Measurements from ENCODE around the gene MAEA. TPM values are rescaled to one million over a fixed set of nuclear protein-coding genes. Genes with fewer than 3 reads are reported as not detected.

Gene MAEA
- total RNA-seq, 1 experiment from 2014 or later, result 54.3 TPM

DNA sequence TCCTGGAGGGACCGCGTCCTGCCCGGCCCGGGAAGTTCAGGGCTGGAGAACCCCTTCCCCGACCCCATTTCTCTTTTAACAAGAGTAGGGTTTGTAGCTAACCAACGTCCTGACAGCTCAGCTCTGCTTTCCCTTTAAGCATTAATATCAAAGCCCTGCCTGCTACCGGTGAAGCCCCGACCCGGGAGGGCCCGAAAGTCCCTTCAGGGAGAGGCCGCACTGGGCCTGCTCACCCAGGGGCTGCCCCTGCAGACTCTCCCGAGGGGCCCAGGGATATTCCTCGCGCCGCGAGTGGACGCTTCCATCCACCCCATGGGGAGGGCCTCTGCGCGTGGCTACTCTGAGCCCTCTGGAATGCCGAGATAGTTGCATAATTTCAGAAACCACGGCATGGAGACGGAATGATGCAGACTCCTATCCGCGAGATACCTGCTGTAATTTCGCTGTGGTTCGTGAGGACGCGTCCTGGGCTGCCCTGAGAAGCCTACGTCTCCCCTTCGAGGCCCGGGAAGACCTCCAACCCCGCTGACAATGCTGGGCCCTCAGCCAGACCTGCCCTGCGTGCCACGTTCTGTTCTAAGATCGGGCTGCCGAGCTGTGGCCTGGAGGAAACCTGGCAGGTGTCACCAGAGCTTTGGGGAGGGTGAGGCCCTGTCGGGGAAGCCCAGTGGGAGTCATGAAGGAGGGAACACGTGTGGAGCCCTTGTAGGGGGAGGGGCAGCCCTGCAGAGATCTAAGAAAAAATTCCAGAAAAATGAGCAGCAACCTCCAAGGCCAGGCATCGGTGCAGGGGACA lies 39.8 kb upstream of the MAEA start:
- no peak for DNase-seq (ENCODE audit: low spot score)

DNA sequence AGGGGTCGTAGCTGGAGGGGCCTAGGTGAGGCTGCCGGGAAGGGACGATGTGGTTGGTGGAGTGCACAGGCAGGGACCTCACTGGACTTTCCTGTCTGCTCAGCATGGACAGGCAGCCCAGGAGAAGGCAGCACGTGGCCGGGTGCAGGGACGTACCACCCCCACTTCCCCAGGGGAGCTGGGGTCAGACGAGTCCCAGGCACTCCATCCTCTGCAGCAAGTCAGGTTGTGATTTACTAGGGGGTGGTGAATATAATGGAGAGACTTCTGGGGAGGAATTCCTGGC lies 39.2 kb upstream of the MAEA start:
- no peak for DNase-seq (ENCODE audit: low spot score)

DNA sequence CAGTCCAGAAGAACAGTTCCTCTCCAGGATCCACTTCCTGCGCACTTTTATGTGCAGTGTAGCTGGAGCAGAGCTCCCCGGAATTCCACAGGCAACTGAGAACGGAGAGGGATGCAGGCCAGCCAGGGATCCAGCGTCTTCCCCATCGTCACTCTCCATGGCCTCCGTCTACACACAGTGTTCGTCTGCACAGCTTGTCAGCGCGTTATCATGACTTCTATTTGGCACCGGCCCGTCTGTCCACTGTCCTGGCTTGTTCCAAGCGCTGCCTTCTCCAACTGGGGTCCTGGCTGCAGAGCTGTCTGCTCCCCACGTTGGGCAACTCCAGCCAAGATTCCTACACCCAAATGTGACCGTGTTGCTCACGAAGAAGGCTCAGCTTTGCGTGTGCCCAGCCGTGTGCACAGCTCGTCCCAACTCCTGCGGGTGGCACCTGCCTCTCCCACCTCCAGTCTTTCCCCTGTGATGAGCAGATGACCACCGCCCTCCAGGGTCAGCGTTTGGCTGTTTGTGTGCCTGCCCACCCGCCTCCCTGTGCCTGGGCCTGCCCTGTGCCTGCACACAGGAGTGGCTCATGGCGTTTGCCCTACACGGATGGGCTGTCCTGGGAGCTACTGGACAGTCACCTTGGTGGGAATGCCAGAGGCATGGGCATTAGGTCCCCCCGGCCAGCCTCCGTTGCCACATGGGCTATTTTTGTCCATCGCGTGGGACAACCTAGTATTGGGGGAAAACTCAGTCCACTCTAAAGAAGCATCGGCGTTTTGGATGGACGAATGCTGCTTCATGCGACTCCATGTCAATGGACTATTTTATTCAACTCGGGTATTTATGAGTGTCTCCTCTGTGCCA lies 38.5 kb upstream of the MAEA start:
- DNase-seq (ENCODE audit: low spot score), result no peak

DNA sequence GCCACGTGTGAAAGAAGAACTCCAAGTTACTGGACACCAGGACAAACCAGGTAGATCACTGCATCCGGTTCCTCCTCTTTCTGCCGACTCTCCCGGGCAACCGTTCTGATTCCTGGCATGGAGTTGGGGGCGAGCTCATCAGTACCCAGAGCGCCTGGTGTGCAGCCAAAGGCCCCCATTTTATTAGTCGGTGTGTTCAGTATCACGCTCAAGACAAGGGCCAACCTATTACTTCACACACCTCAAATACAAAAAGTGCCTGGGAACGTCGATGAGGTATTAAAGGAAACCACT lies 38.0 kb upstream of the MAEA start:
- no peak for DNase-seq (ENCODE audit: low spot score)

DNA sequence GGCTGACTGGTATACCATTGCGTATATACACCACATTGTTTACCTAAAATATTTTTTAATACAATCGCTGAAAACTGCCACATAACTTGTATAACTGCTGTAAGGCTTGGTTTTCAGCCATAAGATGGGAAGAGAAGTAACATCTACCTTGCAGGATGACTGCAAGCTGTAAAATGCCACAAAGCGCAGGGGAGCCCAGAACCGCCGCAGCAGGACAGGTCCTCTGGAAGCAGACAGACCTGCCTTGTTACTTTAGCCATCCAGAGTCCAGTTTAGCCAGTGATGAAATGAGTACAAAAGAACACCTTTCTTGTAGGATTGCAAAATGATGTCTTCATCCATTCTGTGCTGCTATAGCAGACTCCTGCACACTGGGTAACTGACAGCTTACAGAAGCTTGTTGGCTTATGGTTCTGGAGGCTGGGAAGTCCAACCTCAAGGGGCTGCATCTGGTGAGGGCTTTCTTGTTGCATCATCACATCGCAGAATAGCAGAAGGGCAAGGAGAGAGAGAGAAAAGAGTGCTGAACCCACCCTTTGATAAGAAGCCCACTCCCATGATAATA lies 36.7 kb upstream of the MAEA start:
- no peak for DNase-seq (ENCODE audit: low spot score)

DNA sequence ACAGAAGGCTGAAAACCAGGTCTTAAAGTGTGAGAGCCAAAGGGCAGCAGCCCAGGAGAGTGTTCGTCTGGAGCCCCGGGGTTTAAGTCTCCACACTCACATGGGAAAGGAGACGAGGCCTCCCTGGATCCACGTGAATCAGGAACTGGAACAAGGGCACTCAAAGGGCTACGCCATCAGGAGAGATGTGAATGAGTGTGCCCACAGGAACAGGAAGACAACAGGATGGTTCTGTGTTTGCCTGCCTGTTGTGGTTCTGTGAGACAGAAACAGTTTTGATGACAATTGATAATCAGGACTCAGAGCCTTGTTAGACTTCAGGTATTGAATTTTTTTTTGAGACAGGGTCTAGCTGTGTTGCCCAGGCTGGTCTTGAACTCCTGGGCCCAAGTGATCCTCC lies 35.9 kb upstream of the MAEA start:
- DNase-seq (ENCODE audit: low spot score), result no peak

DNA sequence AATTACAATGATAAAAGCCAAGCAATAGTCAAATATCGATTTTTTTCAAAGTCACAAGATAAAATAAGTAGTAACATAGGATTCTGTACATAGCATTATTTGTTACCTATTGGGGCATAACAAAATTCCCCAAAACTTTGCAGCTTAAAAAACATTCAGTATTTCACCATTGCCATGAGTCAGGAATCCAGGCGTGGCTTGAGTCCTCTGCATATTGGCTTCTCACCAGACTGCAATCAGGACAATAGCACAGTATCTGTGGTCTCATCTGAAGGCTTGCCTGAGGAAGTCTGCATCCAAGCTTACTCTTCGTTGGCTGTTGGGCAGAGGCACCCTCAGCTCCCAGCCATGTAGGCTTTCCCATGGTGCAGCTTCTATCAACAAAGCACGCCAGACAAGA lies 34.5 kb upstream of the MAEA start:
- DNase-seq (ENCODE audit: low spot score), result no peak

DNA sequence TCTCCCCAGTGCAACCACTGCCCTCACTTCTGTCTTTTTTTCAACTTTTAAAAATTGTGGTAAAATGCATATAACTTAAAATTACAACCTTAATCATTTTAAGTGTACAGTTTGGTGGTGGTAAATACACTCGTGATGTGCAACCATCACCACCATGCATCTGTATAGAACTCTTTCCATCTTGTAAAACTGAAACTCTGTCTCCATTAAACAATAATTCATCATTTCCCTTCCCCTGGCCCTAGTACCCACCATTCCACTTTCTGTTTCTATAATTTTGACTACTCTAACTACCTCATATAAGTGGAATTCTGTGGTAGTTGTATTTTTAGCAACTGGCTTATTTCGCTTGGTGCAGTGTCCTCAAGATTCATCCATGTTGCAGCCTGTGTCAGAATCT lies 34.0 kb upstream of the MAEA start:
- no peak for DNase-seq (ENCODE audit: low spot score)

DNA sequence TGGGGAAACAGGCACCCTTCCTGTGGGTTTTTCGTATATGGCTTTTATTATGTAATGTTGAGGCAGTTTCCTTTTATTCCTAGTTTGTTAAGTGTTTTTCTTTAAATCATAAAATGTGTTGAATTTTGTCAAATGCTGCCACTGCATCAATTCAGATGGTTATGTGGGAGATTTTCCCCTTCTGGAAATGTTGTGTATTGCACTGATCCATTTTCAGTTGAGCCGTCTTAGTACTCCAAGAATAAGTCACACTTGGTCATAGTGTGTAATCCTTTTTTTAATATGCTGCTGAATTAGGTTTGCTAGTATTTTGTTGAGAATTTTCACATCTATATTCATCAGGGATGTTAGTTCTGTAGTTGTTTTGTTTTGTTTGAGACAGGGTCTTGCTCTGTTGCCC lies 31.2 kb upstream of the MAEA start:
- no peak for DNase-seq (ENCODE audit: low spot score)

DNA sequence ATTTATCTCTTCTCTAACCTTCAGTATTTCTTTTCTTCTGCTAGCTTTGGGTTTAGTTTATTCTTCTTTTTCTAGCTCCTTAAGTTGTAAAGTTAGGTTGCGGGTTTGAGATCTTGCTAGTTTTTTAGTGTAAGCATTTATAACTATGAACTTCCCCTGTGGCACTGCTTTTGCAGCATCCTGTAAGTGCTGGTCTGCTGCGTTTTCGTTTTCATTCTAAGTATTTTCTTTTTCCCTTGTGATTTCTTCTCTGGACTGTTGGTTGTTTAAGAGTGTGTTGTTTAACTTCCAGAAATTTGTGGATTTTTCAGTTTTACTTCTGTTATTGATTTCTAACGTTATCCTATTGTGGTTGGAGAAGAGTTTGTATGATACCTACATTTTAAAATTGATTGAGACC lies 29.7 kb upstream of the MAEA start:
- DNase-seq (ENCODE audit: low spot score), result no peak

DNA sequence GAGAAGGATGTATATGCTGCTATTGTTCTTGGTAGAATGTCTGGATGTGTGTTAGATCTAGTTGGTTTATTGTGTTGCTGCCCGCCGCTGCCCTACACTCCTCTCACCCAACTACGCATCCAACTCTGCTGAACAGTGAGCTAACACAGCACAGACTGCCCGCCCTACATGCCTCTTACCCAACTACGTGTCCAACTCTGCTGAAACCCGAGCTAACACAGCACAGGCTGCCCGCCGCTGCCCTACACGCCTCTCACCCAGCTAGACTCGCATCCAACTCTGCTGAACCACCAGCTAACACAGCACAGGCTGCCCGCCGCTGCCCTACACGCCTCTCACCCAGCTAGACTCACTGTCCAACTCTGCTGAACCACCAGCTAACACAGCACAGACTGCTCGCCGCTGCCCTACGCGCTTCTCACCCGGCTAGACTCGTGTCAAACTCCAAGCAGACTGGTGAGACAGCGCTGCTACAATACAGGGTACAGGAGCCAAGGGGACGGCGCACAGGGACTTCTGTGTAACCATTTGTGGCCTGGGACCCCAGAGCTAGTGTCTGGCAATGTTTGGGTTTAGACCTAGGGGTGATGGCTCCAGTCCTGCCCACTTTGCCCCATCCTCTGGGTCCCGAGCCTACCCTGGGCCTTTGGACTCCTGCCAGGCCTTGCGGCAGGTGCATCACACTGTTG lies 29.1 kb upstream of the MAEA start:
- no peak for DNase-seq (ENCODE audit: low spot score)

DNA sequence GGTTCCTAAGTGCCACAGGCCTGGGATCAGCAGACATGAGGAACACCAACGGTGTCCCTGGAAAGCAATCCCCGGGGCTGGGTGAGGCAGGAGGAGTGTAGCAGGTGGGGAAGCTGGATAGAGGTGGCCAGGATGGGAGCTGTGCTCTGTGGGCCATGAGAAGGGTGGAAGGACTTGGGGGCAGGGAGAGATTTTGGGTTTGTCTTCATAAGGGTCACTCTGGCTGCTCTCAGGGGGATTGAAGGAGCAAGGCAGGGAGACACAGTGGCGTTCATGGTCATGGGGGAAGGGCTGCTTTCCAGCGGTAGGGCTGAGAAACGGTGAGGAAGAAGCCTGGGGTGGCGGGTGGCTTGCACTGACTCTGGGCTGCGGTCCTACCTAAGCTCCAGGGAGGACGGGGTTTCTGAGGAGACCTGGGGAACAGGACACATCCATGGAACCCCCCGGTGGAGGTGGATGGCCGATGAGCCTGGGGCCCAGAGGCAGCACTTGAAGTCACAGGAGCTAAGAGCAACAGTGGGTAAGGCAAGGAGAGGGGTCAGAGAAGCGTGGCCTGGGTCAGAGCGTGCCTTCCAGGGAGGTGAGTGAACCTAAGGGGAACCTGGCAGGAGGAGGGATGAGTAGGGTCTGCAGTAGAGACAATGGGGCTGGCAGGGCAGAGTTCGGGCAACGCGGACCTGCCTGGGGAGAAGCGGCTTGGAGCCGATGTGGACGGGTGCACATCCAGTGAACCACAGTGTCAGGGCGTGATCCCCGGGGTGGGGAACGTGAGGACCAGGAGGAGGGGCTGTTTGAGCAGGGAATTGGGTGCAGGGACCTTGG lies 28.4 kb upstream of the MAEA start:
- no peak for DNase-seq (ENCODE audit: low spot score)

DNA sequence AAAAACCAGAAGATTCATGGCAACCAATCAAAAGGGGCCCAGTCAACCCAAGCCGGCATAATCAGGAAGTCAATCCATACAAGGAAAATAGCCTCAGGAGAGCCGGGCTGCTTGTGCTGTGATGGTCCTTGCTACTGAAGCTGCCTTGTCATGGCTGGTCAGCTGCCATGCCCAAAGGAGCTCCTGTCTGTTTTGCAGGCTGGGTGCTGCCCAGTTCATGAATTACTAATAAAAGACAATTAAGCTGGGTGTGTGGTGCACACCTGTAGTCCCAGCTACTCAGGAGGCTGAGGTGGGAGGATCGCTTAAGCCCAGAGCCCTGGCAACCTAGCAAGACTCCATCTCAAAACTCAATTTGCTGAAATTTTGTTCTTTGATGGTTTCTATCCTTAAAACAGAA lies 24.7 kb upstream of the MAEA start:
- no peak for DNase-seq (ENCODE audit: low spot score)

DNA sequence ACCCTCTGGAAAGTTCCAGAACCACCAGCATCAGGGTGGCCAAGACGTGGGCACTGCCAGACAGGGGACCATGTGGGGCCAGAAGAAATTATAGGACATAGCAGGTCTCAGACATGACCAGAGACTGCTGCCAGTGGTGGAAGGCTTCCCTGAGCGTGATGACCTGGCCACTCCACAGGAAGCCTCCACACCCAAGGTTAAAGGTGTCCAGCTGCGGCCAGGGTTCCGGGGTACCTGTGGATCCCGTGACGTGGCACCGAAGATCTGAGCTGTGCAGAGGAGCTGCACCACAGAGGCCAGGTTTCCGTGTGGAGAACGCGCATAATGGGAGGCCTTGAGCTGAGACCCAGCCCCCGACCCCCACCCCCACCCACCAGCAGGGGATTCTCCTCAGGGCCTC lies 24.3 kb upstream of the MAEA start:
- DNase-seq (ENCODE audit: low spot score), result no peak

DNA sequence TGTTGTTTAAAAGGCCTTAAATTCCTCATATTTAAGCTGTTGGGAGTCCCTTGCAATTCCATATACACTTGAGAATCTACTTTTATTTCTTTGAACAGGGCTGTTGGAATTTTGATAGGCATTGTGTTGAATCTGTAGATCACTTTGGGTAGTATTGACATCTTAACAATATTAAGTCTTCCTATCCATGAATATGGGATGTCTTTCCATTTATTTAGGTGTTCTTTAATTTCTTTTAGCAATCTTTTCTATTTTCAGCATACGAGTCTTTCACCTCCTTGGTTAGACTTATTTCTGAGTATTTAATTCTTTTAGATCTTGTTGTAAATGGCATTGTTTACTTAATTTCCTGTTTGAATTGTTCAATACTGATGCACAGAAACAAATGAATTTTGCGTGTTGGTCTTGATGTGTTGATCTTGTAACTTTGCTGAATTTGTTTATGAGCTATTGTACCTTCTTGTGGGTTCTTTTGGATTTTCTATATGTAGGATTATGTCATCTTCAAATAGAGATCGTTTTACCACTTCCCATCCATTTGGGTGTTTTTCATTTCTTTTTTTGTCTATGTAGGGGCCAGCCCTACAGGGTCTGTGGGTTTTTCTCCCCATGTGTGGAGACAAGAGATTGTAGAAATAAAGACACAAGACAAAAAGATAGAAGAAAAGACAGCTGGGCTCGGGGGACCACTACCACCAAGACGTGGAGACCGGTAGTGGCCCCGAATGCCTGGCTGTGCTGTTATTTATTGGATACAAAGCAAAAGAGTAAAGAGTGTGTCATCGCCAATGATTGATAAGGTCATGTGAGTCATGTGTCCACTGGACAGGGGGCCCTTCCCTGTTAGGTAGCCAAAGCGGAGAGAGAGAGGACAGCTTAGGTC lies 22.6 kb upstream of the MAEA start:
- DNase-seq (ENCODE audit: low spot score), result no peak

DNA sequence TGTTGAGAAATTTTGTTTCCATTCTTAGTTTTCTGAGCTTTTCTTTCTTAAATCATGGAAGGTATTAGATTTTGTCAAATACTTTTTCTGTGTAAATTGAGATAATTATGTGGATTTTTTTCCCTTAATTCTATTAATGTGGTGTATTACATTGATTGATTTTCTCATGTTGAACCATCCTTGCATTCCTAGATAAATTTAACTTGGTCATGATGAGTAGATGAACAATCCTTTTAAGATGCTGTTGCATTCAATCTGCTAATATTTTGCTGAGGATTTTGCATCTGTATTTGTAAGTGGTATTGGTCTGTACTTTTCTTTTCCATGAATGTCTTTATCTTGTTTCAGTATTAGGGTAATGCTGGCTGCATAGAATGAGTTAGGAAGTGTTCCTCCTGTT lies 20.5 kb upstream of the MAEA start:
- no peak for DNase-seq (ENCODE audit: low spot score)

DNA sequence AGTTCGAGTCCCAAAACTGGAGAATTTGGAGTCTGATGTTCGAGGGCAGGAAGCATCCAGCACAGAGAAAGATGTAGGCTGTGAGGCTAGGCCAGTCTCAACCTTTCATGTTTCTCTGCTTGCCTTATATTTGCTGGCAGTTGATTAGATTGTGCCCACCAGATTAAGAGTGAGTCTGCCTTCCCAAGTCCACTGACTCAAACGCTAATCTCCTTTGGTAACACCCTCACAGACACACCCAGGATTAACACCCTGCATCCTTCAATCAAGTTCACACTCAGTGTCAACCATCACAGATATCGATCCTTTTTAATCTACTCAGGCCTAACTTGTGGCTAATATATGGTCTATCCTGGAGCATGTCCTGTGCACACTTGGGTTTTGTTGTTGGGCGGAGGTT lies 18.0 kb upstream of the MAEA start:
- DNase-seq (ENCODE audit: low spot score), result no peak

DNA sequence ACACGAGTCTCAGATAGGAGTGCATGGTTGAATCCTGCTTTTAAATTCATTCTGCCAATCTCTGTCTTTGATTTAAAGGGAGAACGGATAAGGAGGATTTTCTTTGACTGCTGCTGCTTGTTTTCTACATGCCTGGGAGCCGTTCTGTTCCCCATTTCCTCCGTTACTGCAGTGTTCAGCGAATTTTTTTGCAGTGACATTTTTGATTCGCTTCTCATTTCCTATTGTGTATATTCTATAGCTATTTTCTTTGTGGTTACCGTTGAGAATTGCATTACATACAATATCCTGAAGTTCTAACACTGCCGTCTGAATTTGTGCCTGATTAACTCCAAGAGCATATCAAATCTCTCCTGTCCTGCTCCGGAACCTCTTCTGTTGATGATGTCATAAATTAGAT lies 14.8 kb upstream of the MAEA start:
- no peak for DNase-seq (ENCODE audit: low spot score)

DNA sequence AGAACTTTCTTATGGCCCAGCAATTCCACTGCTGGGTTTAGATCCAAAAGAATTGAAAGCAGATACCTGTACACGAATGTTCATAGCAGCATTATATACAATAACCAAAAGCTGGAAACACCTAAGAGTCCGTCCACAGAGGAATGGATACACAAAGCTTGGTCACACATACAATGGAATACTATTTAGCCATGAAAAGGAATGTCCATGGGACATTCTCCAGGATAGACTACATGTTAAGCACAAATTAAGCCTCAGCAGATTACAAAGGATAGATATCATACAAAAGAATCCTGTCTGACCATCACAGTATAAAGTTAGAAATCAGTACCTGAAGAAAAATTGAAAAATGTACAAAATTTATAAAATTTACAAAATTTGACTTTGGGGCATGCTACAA lies 12.7 kb upstream of the MAEA start:
- no peak for DNase-seq (ENCODE audit: low spot score)

DNA sequence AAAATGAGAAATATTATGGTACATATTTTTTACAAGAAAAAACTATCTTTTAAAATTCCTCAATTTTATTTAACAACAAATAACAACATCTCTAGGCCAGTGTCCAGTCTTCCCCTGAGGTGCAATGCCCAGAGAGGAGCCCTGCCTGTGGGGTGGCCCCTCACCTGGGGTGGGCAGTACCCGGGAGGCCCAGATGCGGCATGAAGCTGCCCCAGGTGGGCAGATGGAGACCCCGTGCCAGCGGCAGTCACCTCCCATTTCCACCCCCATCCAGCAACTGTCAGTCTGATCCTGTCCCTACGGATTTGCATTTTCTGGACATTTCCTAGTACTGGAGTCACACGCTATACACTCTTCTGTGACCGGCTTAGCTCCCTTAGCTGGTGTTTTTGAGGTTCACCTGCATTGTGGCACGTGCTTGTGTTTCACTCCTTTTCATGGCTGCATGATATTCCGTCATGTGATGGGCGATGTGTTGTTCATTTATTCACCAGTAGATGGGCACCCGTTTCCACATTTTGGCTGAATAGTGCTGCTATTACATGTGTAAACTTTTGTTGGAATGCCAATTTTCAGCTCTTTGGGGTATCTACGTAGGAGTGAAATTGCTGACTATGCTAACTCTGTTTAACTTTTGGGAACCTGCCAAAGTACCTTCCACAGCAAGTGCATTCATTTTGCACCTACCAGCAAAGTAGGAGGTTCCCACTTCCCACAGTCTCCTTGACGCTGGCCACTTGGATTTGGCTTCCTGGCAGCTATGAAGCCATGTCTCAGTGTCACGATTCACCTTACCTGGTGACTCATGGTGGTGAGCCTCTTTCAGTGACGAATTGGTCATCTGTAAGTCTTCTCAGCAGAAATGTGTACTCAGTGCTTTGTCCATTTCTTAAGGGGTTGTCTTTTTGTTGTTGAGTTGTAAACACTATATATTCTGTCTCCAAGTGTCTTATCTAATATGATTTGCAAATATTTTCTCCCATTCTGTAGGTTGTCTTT lies 11.7 kb upstream of the MAEA start:
- no peak for DNase-seq (ENCODE audit: low spot score)
